Activated T-cell treated with anti-CD3 and anti-CD28 coated beads, Interleukin-2, amount 50 U/mL, for 4 hours (primary cell): Measurements from ENCODE around the gene LRP1-AS. TPM values are rescaled to one million over a fixed set of nuclear protein-coding genes. Genes with fewer than 3 reads are reported as not detected.

Source experiments
- ATAC-seq, 2 donors: fragments of 200-7000 bp; cut with Tn5 transposase; one replicate each; pipeline ENCODE4 v1.10.0; 2021
- DNase-seq: peaks from one replicate; pipeline ENCODE4 v3.0.0-alpha.2; 2020
- H3K27me3 Mint-ChIP-seq: one replicate; pipeline ENCODE4 v1.8.0; 2021; ENCODE audit warnings: low read depth, mixed read lengths
- H3K36me3 Mint-ChIP-seq: one replicate; pipeline ENCODE4 v1.8.0; 2022; ENCODE audit warnings: mixed read lengths; ENCODE audit not compliant: insufficient read depth
- H3K4me1 Mint-ChIP-seq: one replicate; pipeline ENCODE4 v1.8.0; 2021; ENCODE audit warnings: low read depth, mixed read lengths
- H3K4me3 Mint-ChIP-seq: one replicate; pipeline ENCODE4 v1.8.0; 2021; ENCODE audit warnings: mild to moderate bottlenecking, moderate library complexity, mixed read lengths
- H3K9me3 Mint-ChIP-seq: one replicate; pipeline ENCODE4 v1.8.0; 2021; ENCODE audit warnings: mixed read lengths
- total RNA-seq, 3 donors: library from RNA; stranded (reverse); gene quantifications; one replicate each; pipeline ENCODE4 v1.2.1, GENCODE V29; 2021

LRP1-AS gene
- total RNA-seq, 3 donors from 2014 or later: not detected

DNA sequence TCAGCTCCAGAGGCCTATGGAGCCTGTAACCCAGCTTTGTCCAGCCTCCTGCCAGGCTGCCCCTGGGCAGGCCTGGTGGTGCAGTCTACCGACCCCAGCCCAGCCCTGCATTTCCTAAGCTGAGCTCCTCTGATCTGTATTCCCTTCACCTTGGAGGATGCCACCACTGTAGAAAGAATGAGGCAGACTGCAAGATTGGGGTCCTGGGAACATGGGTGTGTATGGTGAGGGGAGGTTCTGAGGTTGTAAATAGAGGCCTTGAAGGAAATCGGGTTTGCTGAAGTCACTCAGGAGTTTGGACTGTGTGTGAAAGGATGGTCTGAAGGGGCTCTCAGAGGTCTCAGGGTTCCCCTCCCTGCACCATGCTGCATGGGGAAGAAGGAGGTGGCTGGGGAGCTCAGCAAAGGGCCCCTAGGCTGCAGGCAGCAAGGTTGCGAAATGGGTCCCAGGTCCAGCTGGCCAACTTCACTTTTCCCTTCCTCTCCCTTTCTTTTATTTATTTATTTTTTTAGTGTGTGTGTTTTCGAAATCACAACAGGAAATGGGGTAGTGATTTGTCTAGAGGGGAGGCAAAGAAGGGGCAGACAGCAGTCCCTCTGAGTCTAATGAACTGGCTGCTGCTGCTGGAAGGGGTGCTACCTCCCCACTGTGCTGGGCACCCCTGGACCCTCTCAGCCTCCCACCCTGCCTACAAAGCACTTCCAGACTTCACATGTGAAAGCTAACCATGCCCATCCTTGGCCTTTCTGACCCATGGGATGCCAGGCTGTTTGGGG is 1.2 kb upstream of the LRP1-AS start:
- H3K36me3 Mint-ChIP-seq: no peaks in the 10 kb centered on the region
- no peaks in the 10 kb centered on the region for H3K4me1 Mint-ChIP-seq
- DNase-seq (no peak), ATAC-seq (no peak)
- no peaks in the 10 kb centered on the region for H3K27me3 Mint-ChIP-seq
- no peak overlapping the region for H3K4me3 Mint-ChIP-seq
- H3K9me3 Mint-ChIP-seq: no peaks in the 10 kb centered on the region

GRCh38 chr12:57146092-57146491 is 1.3 kb downstream of the LRP1-AS start:
- ATAC-seq (no peak), DNase-seq (no peak)
- no peaks in the 10 kb centered on the region for H3K36me3 Mint-ChIP-seq
- H3K4me3 Mint-ChIP-seq: no peak overlapping the region
- peaks cover 6% of the 10 kb centered on the region for H3K4me1 Mint-ChIP-seq
- no peaks in the 10 kb centered on the region for H3K27me3 Mint-ChIP-seq
- no peaks in the 10 kb centered on the region for H3K9me3 Mint-ChIP-seq

DNA sequence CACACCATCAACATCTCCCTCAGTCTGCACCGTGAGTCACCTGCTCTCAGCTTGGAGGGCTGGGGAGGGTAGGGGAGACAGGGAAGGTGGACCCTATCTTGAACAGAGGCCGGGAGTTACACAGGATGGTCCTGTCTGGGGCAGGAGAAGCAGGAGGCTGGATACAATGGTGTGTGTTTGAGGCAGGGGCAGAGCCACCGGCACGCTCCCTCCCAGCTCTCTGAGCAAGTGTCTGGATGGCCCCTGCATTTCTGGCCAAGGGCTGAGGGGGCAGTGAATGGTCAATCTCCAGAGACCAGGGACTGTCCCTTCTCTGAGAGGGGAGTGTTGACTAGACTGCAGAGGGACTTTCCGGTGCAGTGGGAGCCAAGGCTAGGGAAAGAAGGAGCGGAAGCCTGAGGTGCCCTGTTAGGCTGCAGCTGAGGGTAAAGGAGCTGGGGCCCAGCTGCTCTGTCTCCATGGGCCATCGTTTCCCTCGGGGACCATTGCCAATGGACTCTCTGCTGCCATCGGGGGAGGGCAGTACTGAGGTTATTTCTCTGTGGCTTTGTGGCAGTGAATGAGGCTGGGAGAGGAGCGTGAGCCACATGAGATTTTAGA is 1.9 kb downstream of the LRP1-AS start:
- DNase-seq: no peak
- ATAC-seq: no peak
- Mint-ChIP-seq H3K4me3 (no peak overlapping the region), H3K27me3 (no peaks in the 10 kb centered on the region), H3K9me3 (no peaks in the 10 kb centered on the region), H3K4me1 (peaks cover 6% of the 10 kb centered on the region), H3K36me3 (no peaks in the 10 kb centered on the region)

- Mint-ChIP-seq H3K9me3 (no peaks in the 10 kb centered on the region), H3K4me3 (no peak overlapping the region), H3K27me3 (no peaks in the 10 kb centered on the region), H3K4me1 (peaks cover 6% of the 10 kb centered on the region), H3K36me3 (no peaks in the 10 kb centered on the region)
- ATAC-seq (peak in 1 of 2 donors; percentile 14), DNase-seq (no peak)
These were observed 4.0 kb downstream of the LRP1-AS start for GRCh38 chr12:57143454-57143853.

- ATAC-seq (no peak), DNase-seq (no peak)
- no peak overlapping the region for H3K4me3 Mint-ChIP-seq
- no peaks in the 10 kb centered on the region for H3K36me3 Mint-ChIP-seq
- H3K4me1 Mint-ChIP-seq: peaks cover 6% of the 10 kb centered on the region
- no peaks in the 10 kb centered on the region for H3K9me3 Mint-ChIP-seq
- H3K27me3 Mint-ChIP-seq: no peaks in the 10 kb centered on the region
These were observed 4.7 kb downstream of the LRP1-AS start for GRCh38 chr12:57142727-57143126.

DNA sequence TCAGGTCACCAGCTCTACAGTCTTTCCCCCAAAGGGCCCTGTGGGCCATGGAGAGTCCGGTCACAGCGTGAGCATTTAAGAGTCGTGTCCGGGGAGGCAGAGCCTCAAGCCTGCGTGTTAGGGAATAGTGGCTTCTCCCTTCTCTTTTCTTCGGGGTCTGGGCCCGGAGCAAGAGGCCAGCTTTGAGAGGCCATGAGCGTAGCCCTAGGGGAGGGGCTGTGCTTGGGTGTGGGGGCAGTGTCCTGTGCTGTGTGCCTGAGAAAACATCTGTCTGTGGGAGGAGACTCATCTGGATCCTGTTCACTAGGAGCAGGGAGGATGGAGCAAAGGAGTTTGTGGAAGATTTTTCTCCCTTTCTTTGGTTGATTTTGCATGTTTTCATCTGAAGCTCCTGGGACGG is 5.3 kb downstream of the LRP1-AS start:
- no peaks in the 10 kb centered on the region for H3K9me3 Mint-ChIP-seq
- peaks cover 6% of the 10 kb centered on the region for H3K4me1 Mint-ChIP-seq
- DNase-seq: no peak
- ATAC-seq: no peak
- H3K36me3 Mint-ChIP-seq: no peaks in the 10 kb centered on the region
- H3K27me3 Mint-ChIP-seq: no peaks in the 10 kb centered on the region
- no peak overlapping the region for H3K4me3 Mint-ChIP-seq

DNA sequence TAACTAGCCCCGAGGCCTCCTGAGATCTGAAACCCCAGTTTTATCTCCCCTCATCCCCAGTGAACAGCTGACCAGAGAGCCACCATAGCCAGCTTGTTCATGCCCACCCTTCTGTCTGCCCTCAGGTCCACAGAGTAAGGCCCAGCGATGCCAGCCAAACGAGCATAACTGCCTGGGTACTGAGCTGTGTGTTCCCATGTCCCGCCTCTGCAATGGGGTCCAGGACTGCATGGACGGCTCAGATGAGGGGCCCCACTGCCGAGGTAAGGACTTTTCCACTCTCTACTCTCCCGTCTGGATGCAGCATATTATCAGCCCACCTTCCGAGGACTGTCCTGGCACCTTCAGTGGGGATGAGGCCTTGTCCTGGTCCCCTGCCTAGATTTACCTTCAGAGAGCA is 6.2 kb downstream of the LRP1-AS start:
- no peaks in the 10 kb centered on the region for H3K36me3 Mint-ChIP-seq
- peaks cover 6% of the 10 kb centered on the region for H3K4me1 Mint-ChIP-seq
- H3K9me3 Mint-ChIP-seq: no peaks in the 10 kb centered on the region
- no peak overlapping the region for H3K4me3 Mint-ChIP-seq
- ATAC-seq (no peak), DNase-seq (no peak)
- no peaks in the 10 kb centered on the region for H3K27me3 Mint-ChIP-seq

GRCh38 chr12:57139796-57140649 is 7.4 kb downstream of the LRP1-AS start:
- Mint-ChIP-seq H3K4me3 (no peak overlapping the region), H3K36me3 (no peaks in the 10 kb centered on the region)

GRCh38 chr12:57138526-57139272 is 8.7 kb downstream of the LRP1-AS start:
- no peak overlapping the region for H3K4me3 Mint-ChIP-seq
- peaks cover 6% of the 10 kb centered on the region for H3K4me1 Mint-ChIP-seq
- H3K9me3 Mint-ChIP-seq: no peaks in the 10 kb centered on the region
- H3K27me3 Mint-ChIP-seq: no peaks in the 10 kb centered on the region
- ATAC-seq (no peak), DNase-seq (no peak)
- H3K36me3 Mint-ChIP-seq: no peaks in the 10 kb centered on the region

More at GRCh38 chr12:57139796-57140649, 7.4 kb downstream of the LRP1-AS start:
- DNase-seq: no peak
- peaks cover 6% of the 10 kb centered on the region for H3K4me1 Mint-ChIP-seq
- H3K9me3 Mint-ChIP-seq: no peaks in the 10 kb centered on the region
- ATAC-seq: no peak
- H3K27me3 Mint-ChIP-seq: no peaks in the 10 kb centered on the region

- Mint-ChIP-seq H3K36me3 (no peaks in the 10 kb centered on the region), H3K4me3 (no peak overlapping the region), H3K4me1 (no peaks in the 10 kb centered on the region), H3K27me3 (no peaks in the 10 kb centered on the region), H3K9me3 (no peaks in the 10 kb centered on the region)
- ATAC-seq (no peak), DNase-seq (no peak)
These were observed 11.7 kb downstream of the LRP1-AS start for GRCh38 chr12:57135527-57136326.

- H3K4me3 Mint-ChIP-seq: no peak overlapping the region
- H3K36me3 Mint-ChIP-seq: no peaks in the 10 kb centered on the region
- ATAC-seq: no peak
- peaks cover under 1% of the 10 kb centered on the region for H3K4me1 Mint-ChIP-seq
- no peak for DNase-seq
- H3K9me3 Mint-ChIP-seq: no peaks in the 10 kb centered on the region
- peaks cover 4% of the 10 kb centered on the region for H3K27me3 Mint-ChIP-seq
These were observed 12.5 kb downstream of the LRP1-AS start for GRCh38 chr12:57134949-57135348.

GRCh38 chr12:57133916-57134315 is 13.5 kb downstream of the LRP1-AS start:
- DNase-seq: no peak
- H3K4me1 Mint-ChIP-seq: peaks cover 5% of the 10 kb centered on the region
- H3K27me3 Mint-ChIP-seq: peaks cover 4% of the 10 kb centered on the region
- no peaks in the 10 kb centered on the region for H3K36me3 Mint-ChIP-seq
- H3K9me3 Mint-ChIP-seq: no peaks in the 10 kb centered on the region
- no peak for ATAC-seq
- H3K4me3 Mint-ChIP-seq: no peak overlapping the region

- Mint-ChIP-seq H3K4me1 (peaks cover 5% of the 10 kb centered on the region), H3K4me3 (no peak overlapping the region), H3K9me3 (no peaks in the 10 kb centered on the region), H3K27me3 (peaks cover 4% of the 10 kb centered on the region), H3K36me3 (no peaks in the 10 kb centered on the region)
- DNase-seq (no peak), ATAC-seq (no peak)
These were observed 14.3 kb downstream of the LRP1-AS start for GRCh38 chr12:57133013-57133569.
